HG03280 (cell line): ENCODE measurements around the gene FAM118A.
"Not testable (repeated sequence)": the region's sequence is repeated elsewhere in the genome, so short reads cannot be mapped to it uniquely, and the experiment has no call there.

ENCODE experiments used
- ATAC-seq: cut with Tn5 transposase; IDR thresholded peaks from one replicate; pipeline ENCODE4 v1.9.1; 2021; ENCODE audit warnings: mild to moderate bottlenecking, moderate library complexity; ENCODE audit not compliant: unreplicated experiment

FAM118A gene

DNA sequence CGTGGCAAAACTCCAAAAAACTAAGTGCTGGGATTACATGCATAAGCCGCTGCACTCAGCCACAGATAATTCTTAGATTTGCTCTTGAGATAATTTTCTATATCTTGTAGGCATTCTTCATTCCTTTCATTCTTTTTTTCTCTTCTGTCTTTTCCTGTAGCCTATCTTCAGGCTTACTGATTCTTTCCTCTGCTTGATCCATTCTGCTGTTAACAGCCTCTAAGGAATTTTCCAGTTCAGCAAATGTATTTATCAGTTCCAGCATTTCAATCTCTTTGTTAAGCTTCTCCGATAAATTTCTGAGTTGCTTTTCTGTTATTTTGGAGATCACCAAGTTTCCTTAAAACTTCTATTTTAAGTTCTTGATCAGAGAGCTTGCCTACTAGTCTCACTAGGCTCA, 57.0 kb downstream of the FAM118A start:
- no peak for ATAC-seq

GRCh38 chr22:45373592-45373991, 63.9 kb downstream of the FAM118A start:
- ATAC-seq, result not testable (repeated sequence)

- ATAC-seq, result peak; percentile 43
Observed at GRCh38 chr22:45376009-45376408, 66.3 kb downstream of the FAM118A start.

DNA sequence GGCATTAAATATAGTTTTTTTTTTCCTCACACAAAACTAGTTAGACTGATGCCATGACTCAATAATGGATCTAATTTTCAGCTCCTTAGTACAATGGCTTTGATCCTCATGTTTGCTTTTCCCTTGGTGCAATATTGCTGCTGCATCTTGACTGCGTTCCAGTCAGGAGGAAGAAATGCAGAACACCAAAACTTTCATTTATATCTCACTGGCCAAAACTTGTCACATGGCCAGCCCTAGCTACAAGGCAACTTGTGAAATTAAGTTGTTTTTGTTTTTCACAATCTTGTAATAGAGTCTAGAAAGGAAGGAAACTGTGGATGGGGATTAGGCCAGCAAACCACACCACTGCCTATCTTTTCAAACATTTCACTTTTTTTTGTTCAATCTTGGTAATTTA, 67.0 kb downstream of the FAM118A start:
- no peak for ATAC-seq

DNA sequence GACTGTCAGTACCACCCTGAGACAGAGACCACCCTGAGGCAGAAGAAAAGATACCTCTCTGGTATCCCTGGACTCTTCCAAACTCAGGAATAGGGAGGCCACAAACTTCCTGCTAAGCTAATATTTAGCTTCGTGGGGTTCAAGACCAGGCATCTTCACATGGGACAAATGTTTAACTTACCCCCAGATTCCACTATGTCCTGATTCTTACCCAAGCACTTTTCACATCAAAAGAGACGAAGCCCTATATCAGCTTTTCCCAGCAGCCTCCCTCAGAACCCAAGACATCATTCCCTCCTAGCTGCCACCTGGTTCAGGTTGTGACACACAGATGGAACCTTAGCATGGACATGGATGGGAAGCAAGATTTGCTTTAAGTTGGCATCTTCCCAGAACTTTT, 71.6 kb downstream of the FAM118A start:
- ATAC-seq, result no peak

DNA sequence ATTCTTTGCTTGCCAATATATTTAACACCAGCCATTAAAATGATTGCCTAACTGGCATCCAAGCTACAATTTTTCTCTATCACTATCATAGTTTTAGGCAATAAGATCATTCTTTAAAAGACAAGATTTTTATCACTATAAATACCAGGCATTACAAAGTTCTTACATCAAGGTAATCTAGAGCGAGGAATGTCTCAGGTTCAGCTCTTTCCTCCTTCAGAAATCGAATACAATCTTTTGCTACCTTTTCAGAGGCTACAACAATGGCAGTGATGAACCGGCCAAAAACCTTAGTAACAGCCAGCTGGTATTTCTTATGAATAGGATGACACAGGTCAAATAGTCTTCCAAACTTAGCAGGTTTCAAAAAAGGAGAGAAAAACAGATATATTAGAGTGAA, 79.8 kb downstream of the FAM118A start:
- ATAC-seq, result no peak
